OCI-LY7 (cell line): ENCODE measurements around the gene TXNDC2.

ENCODE experiments used
- EZH2phosphoT487 ChIP-seq: fragments of 200-600 bp; sonication (generic); IDR thresholded peaks from 2 replicates; pipeline ENCODE4 v1.6.1; 2018; ENCODE audit warnings: low read depth, borderline replicate concordance, mild to moderate bottlenecking, mixed run types, antibody characterized with exemption, low read length, moderate library complexity, mixed read lengths
- TF ChIP-seq, protein P1 (sequence below): fragments of 200-600 bp; sonication (generic); conservative IDR thresholded peaks from 2 replicates; pipeline ENCODE4 v1.5.1; 2014; ENCODE audit warnings: mild to moderate bottlenecking, antibody characterized with exemption, low read length, moderate library complexity, mixed read lengths

DNA sequence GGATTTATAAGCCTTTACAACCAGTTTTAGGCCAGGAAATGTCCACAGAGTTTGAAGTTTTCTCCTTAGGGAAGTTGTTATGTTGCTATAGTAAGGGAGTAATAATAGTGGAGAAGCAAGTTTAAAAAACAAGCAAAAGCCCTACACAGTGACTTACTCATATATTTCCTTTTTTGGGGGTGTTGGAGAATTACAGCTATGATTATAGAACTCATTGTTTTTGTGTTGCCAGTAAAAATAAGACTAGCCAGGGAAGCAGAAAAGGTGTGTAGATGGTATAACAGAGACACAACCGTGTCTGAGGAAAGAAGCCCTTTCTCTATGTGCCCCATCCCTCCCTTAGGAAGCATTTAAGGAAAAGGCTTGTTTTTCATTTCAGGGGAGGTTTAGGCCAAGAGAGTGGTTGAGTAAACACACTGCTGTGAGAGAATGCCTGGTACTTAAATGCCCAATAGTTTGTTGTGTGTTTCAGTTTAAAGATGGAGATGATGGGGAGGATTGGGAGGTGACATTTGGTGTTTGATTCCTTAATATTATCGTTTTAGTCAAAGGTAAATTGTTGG lies 30.4 kb downstream of the TXNDC2 start:
- TF ChIP-seq, protein P1, sequence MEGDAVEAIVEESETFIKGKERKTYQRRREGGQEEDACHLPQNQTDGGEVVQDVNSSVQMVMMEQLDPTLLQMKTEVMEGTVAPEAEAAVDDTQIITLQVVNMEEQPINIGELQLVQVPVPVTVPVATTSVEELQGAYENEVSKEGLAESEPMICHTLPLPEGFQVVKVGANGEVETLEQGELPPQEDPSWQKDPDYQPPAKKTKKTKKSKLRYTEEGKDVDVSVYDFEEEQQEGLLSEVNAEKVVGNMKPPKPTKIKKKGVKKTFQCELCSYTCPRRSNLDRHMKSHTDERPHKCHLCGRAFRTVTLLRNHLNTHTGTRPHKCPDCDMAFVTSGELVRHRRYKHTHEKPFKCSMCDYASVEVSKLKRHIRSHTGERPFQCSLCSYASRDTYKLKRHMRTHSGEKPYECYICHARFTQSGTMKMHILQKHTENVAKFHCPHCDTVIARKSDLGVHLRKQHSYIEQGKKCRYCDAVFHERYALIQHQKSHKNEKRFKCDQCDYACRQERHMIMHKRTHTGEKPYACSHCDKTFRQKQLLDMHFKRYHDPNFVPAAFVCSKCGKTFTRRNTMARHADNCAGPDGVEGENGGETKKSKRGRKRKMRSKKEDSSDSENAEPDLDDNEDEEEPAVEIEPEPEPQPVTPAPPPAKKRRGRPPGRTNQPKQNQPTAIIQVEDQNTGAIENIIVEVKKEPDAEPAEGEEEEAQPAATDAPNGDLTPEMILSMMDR = no peak
- no peak for TF ChIP-seq EZH2phosphoT487
